Heart left ventricle (tissue), 16 donors: Measurements from ENCODE around the gene LCE2D. TPM values are rescaled to one million over a fixed set of nuclear protein-coding genes. Genes with fewer than 3 reads are reported as not detected.
"Not testable (repeated sequence)": the region's sequence is repeated elsewhere in the genome, so short reads cannot be mapped to it uniquely, and the experiment has no call there.

Source experiments
- ATAC-seq, 4 donors: fragments of 200-7000 bp; cut with Tn5 transposase; one replicate each; pipeline ENCODE4 v1.9.1; 2020 to 2022; ENCODE audit warnings: moderate library complexity in 4 of 4, mild to moderate bottlenecking in 3 of 4, moderate number of reproducible peaks in 1 of 4
- DNase-seq, 5 donors: peaks; one replicate each; pipeline ENCODE4 v3.0.0-alpha.2; 2020
- H3K27ac ChIP-seq, 12 donors: fragments of 200-600 bp; sonication (generic) in 4 of 12; one replicate each; pipeline versions ENCODE4 v1.5.0 to v1.8.0; 2016 to 2022; ENCODE audit warnings: mild to moderate bottlenecking in 2 of 12
- H3K27me3 ChIP-seq, 9 donors: fragments of 200-600 bp; sonication (generic) in 2 of 9; one replicate each; pipeline versions ENCODE4 v1.5.1 to v1.8.0; 2016 to 2022; ENCODE audit warnings: mild to moderate bottlenecking in 3 of 9
- H3K36me3 ChIP-seq, 9 donors: fragments of 200-600 bp; sonication (generic) in 2 of 9; one replicate each; pipeline versions ENCODE4 v1.5.0 to v1.8.0; 2018 to 2022; ENCODE audit warnings: mild to moderate bottlenecking in 2 of 9
- H3K4me1 ChIP-seq, 12 donors: fragments of 200-600 bp; sonication (generic) in 4 of 12; one replicate each; pipeline versions ENCODE4 v1.5.0 to v1.8.0; 2016 to 2022; ENCODE audit warnings: mild to moderate bottlenecking in 3 of 12
- H3K4me3 ChIP-seq, 12 donors: fragments of 200-600 bp; sonication (generic) in 4 of 12; one replicate each; pipeline versions ENCODE4 v1.5.0 to v1.8.0; 2017 to 2022; ENCODE audit warnings: mild to moderate bottlenecking in 9 of 12, moderate library complexity in 4 of 12
- H3K9me3 ChIP-seq, 12 donors: fragments of 200-600 bp; sonication (generic) in 4 of 12; one replicate each; pipeline versions ENCODE4 v1.5.0 to v1.8.0; 2016 to 2022; ENCODE audit warnings: mild to moderate bottlenecking in 1 of 12
- POLR2A ChIP-seq, 2 donors: fragments of 450-650 bp; IDR thresholded peaks; one replicate each; pipeline ENCODE4 v1.6.1; 2017; ENCODE audit warnings: antibody characterized with exemption in 2 of 2, mild to moderate bottlenecking in 2 of 2, moderate library complexity in 2 of 2
- WGBS, 4 donors: extraction: QIAGEN DNeasy Blood & Tissue Kit in 2 of 4; methylation state at CpG; one replicate each; pipeline versions ENCODE4 v1.1.5 to v1.1.7; 2013 to 2018; 5-methylcytosine and 5-hydroxymethylcytosine counted together
- intact Hi-C, 10 donors: fragments of 100-400 bp; cut with DNase I; formaldehyde crosslinking; loops; one replicate each; pipeline versions ENCODE4 v1.11.1 to v1.14.2; 2022
- polyA plus RNA-seq, 2 donors: library from polyadenylated mRNA; stranded (reverse); fragments of 200-250 nt; gene quantifications; one replicate each; pipeline ENCODE4 v1.2.3, GENCODE V29; 2013
- total RNA-seq, 9 donors: library from RNA; depleted of rRNA in 2 of 9; stranded (reverse); fragments of >200 nt in 2 of 9; fragmentation: NEBNext Ultra II Directional in 3 of 9; extraction: Animal tissue kit (Norgen Biotek cat#: 25700) in 3 of 9; gene quantifications; one replicate each; pipeline versions ENCODE4 v1.1.0 to v1.2.4, GENCODE V29; 2016 to 2023
- TF ChIP-seq, protein P1 (sequence below), 12 donors: fragments of 200-600 bp; sonication (generic) in 4 of 12; IDR thresholded peaks; one replicate each; pipeline versions ENCODE4 v1.5.0 to v1.8.0; 2018 to 2022; ENCODE audit warnings: antibody characterized with exemption in 12 of 12, mild to moderate bottlenecking in 5 of 12
- donor health status: ischemic (EF 13 %, LVEDD 7.1; RV severe dilation, severe dysfunction).
- donor health status: healthy with polysubstance abuse.
- donor health status: DM: no; HTN: yes; CAD: no.
- donor health status: DM: no; HTN: no; CAD: no.
- donor health status: ischemic (EF 25% LVEDD 6.9; RV normal size, moderate dysfunction).
- donor health status: ischemic (EF 25% LVEDD 5.7; RV mildly dilated, moderate dysfunction).
- donor health status: healthy.
- donor health status: DM: yes; HTN: yes; CAD: no.
- donor health status: ischemic (EF 35%, LVEDD 5.7; RV mildly dilated, moderate dysfunction).
- donor health status: nonischemic (EF 11% LVEDD 7.7; RV severe dilation, severe dysfunction).
- donor health status: DM: yes; HTN: yes; CAD: no.
- donor health status: PGD.
- donor health status: ischemic (EF 29% LVEDD 5.4; RV normal size, mild dysfunction).
- donor health status: nonischemic (EF 23%, LVEDD 6.1; RV moderate dilation, normal function).

Gene LCE2D
- total and polyA plus RNA-seq, 11 donors = not detected

DNA sequence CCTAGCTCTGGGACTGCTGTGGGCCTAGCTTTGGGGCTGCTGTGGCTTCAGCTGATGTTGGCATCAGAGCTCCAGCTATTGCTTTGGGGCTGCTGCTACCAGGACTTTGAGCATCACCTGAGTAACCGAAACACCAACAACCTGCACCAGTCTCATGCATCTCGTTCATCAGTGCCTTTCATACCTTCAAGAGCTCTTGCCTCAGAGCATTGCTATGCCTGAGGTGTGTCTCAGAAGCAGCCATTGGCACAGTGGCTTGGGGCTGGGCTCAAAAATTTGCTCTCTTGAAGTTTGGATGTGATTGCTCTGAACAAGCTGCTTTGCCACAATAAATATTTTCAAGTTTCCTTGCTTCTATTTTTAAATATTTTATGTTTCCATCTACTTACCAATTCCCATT lies 6.7 kb upstream of the LCE2D start:
- Histone ChIP-seq H3K4me1 (no peaks in the 10 kb centered on the region), H3K27me3 (peaks cover 0 to 3% (median 0%) of the 10 kb centered on the region in 9 donors), H3K36me3 (no peaks in the 10 kb centered on the region), H3K9me3 (no peaks in the 10 kb centered on the region), H3K27ac (no peak overlapping the region), H3K4me3 (no peak overlapping the region)
- intact Hi-C loops = loop anchor here in 2 of 10 donors (10.0 kb wide), 1 partner anchor 568 kb away; no protein-coding TSS in a partner anchor
- ATAC-seq (no peak), DNase-seq (no peak)
- 46 to 60% (median 58%) methylated on average over 2 of the region's 2 CpGs for WGBS, 4 donors
- TF ChIP-seq POLR2A (IDR thresholded peaks at IDR 0.05) = no peak
- TF ChIP-seq, protein P1, sequence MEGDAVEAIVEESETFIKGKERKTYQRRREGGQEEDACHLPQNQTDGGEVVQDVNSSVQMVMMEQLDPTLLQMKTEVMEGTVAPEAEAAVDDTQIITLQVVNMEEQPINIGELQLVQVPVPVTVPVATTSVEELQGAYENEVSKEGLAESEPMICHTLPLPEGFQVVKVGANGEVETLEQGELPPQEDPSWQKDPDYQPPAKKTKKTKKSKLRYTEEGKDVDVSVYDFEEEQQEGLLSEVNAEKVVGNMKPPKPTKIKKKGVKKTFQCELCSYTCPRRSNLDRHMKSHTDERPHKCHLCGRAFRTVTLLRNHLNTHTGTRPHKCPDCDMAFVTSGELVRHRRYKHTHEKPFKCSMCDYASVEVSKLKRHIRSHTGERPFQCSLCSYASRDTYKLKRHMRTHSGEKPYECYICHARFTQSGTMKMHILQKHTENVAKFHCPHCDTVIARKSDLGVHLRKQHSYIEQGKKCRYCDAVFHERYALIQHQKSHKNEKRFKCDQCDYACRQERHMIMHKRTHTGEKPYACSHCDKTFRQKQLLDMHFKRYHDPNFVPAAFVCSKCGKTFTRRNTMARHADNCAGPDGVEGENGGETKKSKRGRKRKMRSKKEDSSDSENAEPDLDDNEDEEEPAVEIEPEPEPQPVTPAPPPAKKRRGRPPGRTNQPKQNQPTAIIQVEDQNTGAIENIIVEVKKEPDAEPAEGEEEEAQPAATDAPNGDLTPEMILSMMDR (IDR thresholded peaks at IDR 0.05) = no peak

- ATAC-seq (no peak), DNase-seq (no peak)
- intact Hi-C loops = loop anchor here in 2 of 10 donors (10.0 kb wide), 1 partner anchor 567 kb away; no protein-coding TSS in a partner anchor
- WGBS, 4 donors = 82 to 86% (median 83%) methylated on average over 4 of the region's 4 CpGs
- Histone ChIP-seq H3K27me3 (peaks cover 0 to 5% (median 0%) of the 10 kb centered on the region in 9 donors), H3K4me3 (no peak overlapping the region), H3K4me1 (no peaks in the 10 kb centered on the region), H3K27ac (no peak overlapping the region), H3K9me3 (no peaks in the 10 kb centered on the region), H3K36me3 (no peaks in the 10 kb centered on the region)
- TF ChIP-seq, protein P1 (IDR thresholded peaks at IDR 0.05) = no peak
- TF ChIP-seq POLR2A (IDR thresholded peaks at IDR 0.05) = no peak
Measured at GRCh38 chr1:152657677-152658076, 5.5 kb upstream of the LCE2D start.

DNA sequence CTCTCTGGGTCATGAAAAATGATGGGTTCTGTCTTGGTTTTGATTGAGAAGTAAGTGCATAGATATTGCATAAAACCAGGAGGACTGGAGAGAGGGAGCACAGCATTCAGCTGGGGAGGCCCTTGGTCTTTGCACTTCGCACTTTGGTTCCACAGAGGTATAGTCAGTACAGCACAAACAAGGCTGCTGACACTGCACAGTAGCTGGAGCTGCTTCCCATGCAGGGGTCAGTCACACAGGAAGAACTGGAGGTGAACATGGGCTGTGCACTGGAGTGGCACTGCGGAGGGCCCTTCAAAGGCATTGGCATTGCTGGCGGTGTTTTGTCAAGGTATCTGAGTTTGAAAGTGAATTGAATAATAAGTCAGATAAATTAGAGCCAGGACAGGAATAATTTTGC lies 4.5 kb upstream of the LCE2D start:
- TF ChIP-seq, protein P1 (IDR thresholded peaks at IDR 0.05) = no peak
- no peak for TF ChIP-seq POLR2A (IDR thresholded peaks at IDR 0.05)
- no peaks in the 10 kb centered on the region for H3K36me3 ChIP-seq
- DNase-seq (no peak), ATAC-seq (no peak)
- peaks cover 0 to 10% (median 0%) of the 10 kb centered on the region in 9 donors for H3K27me3 ChIP-seq
- no peak overlapping the region for H3K27ac ChIP-seq
- WGBS, 4 donors = 75 to 91% (median 87%) methylated on average over 3 of the region's 3 CpGs
- intact Hi-C loops = loop anchor here in 2 of 10 donors (10.0 kb wide), 1 partner anchor 566 kb away; no protein-coding TSS in a partner anchor
- H3K9me3 ChIP-seq = no peaks in the 10 kb centered on the region
- no peaks in the 10 kb centered on the region for H3K4me1 ChIP-seq
- H3K4me3 ChIP-seq = no peak overlapping the region

DNA sequence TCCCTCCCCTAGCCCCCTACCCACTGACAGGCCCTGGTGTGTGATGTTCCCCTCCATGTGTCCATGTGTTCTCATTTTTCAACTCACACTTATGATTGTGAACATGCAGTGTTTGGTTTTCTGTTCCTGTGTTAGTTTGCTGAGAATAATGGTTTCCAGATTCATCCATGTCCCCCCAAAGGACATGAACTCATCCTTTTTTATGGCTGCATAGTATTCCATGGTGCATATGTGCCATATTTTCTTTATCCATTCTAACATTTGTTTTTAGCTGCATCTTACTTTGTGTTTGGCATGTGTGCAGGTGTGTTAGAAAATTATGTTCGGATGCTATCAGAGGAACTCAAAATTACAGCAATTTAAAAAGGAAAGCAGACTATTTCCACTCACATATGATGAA lies 3.0 kb downstream of the LCE2D start:
- H3K4me3 ChIP-seq, H3K36me3 ChIP-seq, H3K9me3 ChIP-seq, intact Hi-C loops, H3K27ac ChIP-seq, DNase-seq, ATAC-seq, H3K4me1 ChIP-seq: not testable (repeated sequence)
- peaks cover 0 to 10% (median 0%) of the 10 kb centered on the region in 9 donors for H3K27me3 ChIP-seq
- 68 to 92% (median 82%) methylated on average over 1 of the region's 1 CpG for WGBS, 4 donors

- no peak for DNase-seq
- TF ChIP-seq POLR2A (IDR thresholded peaks at IDR 0.05) = no peak
- TF ChIP-seq, protein P1 (IDR thresholded peaks at IDR 0.05) = no peak
- no peak overlapping the region for H3K4me3 ChIP-seq
- H3K9me3 ChIP-seq = peaks cover 0 to 2% (median 0%) of the 10 kb centered on the region in 12 donors
- H3K36me3 ChIP-seq = no peaks in the 10 kb centered on the region
- ATAC-seq = no peak
- no peak overlapping the region for H3K27ac ChIP-seq
- H3K4me1 ChIP-seq = no peaks in the 10 kb centered on the region
- 69 to 85% (median 80%) methylated on average over 4 to 5 of the region's 5 CpGs for WGBS, 4 donors
- intact Hi-C loops = no loop called here
- H3K27me3 ChIP-seq = peaks cover 0 to 9% (median 0%) of the 10 kb centered on the region in 9 donors
Measured at GRCh38 chr1:152667648-152668047, 4.5 kb downstream of the LCE2D start.
